ENCODE data around the gene ZNF660.
"Not testable (repeated sequence)": the region's sequence is repeated elsewhere in the genome, so short reads cannot be mapped to it uniquely, and the experiment has no call there.

- TF ChIP-seq CTCF (IDR thresholded peaks at IDR 0.05; ENCODE audit: insufficient read depth, low read depth, low read length); EZH2 (IDR thresholded peaks at IDR 0.05; ENCODE audit: insufficient read depth, low read length): not testable (repeated sequence)
Observed at GRCh38 chr3:44580971-44581370, 3.8 kb upstream of the ZNF660 start.

All from astrocyte (in vitro differentiated cells and primary cell).